Measurements from ENCODE around the gene NFIX.

The NFIX gene

GRCh38 chr19:13078897-13079541, 83.7 kb downstream of the NFIX start:
- peak in 1 of 2 experiments; percentile 35 for DNase-seq

GRCh38 chr19:13079542-13079986, 84.3 kb downstream of the NFIX start:
- DNase-seq = peak; percentile 35 to 41

- no peak for DNase-seq
These were observed 87.1 kb downstream of the NFIX start for GRCh38 chr19:13082192-13083007.

DNA sequence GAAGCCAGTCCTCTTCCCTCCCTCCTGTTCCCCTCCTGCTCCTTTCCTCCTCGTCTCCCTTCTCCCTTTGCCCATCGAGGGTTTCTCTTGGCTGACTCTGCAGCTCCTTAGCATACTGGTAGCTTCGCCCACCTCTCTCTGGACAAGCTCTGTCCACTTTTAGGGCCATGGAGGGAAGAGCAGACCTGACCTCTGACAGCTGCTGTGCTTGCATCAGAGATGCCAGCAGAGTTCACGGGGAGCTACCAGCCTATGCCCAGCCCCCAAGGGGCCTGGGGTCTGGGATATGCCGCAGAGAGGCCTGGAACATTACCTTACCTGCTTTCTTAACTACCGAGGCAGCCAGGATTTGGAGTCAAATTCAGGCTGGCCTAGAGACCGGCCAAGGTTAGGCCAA, 87.7 kb downstream of the NFIX start:
- DNase-seq = no peak

DNA sequence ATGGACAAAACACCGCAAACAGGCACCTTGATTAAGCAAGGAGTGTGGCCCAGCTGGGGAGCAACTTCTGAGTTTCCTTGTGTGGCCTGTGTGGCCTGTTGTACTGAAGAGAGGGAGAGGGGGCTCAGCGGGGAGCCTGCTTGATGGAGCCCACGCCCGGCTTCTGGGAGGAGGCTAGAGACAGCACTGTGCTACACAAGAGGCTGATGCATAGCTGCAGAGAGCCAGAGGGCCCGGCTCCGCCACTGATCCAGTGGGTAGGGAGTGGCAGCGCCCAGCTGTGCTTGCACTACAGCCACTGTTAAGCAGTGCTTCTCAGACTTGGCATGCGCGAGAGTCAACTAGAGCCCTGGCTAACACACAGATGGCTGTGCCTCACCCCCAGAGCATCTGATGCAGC, 88.4 kb downstream of the NFIX start:
- DNase-seq = no peak

DNA sequence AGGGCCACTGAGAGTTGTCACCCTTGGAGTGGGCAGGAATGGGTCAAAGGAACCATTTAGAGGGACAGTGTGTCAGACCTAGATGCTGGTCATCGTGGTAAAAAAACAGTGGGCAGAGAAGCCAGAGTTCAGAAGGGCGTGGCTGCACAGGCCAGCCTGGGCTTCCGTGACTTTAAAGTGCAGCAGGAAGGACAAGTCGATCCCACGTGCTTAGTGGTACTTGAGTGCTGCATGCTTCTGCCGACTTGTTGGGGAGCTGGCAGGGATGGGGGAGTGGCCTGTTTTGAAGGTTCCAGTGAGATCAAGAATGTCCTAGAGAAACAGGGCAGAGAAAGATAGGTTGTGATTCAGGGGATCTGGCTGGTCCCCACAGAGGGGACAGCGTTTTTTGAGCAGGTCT, 90.4 kb downstream of the NFIX start:
- no peak for DNase-seq

DNA sequence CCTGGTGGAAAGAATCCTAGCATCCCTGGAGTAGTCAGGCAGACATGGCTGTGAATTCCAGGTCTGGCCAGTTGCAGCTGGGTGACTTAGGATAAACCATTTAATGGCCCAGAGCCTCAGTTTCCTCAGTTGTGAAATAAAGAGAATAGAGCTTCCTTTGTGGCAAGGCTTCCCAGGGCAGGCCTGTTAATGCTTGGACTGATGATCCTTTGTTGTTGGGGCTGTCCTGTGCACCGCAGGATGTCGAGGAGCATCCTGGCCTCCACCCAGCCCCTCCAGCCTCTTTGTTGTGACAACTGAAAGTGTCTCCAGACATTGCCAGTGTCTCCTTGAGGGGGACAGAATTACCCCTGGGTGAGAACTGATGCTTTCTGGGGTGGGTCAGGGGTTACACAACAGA, 91.1 kb downstream of the NFIX start:
- no peak for DNase-seq

- no peak for DNase-seq
These were observed 92.0 kb downstream of the NFIX start for GRCh38 chr19:13087295-13087694.

- no peak for DNase-seq
These were observed 92.7 kb downstream of the NFIX start for GRCh38 chr19:13087795-13088537.

DNA sequence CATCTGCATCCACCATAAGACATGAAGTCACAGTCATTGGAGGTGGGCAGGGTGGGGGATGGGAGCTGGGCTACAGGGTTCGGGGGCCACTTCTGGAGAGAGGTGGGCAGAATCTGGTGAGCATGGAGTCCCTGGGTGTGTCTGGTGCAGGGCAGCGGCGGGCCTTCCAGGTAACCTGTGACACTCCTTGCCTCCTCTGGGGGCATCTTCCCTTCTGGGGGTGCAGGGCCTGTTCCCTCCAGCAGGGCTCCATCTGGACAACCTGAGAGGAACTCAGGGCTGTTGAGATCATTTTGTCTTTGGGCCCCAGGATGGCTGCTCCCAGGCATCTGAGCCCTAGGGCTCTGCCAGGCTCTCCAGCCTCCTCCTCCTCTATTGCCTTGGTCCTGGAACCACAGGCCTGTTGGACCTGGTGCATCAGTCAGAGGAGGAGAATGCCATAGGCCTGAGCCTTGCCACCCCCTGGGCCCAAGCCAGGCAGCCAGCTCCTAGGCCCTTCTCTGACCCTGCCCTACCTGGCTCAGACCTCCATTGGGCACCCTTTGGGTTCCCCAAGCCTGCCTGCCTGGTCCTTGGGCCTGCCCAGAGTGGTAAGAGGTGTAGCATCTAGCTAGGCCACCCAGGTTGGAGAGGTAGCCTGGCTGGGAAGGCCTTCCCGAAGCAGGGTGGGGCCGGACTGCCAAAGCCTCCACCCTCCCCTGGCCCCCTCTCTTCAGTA, 94.0 kb downstream of the NFIX start:
- no peak for DNase-seq

- no peak for DNase-seq
These were observed 94.7 kb downstream of the NFIX start for GRCh38 chr19:13089857-13090507.

- DNase-seq = no peak
These were observed 95.4 kb downstream of the NFIX start for GRCh38 chr19:13090511-13091231.

GRCh38 chr19:13091400-13092157, 96.3 kb downstream of the NFIX start:
- no peak for DNase-seq

DNA sequence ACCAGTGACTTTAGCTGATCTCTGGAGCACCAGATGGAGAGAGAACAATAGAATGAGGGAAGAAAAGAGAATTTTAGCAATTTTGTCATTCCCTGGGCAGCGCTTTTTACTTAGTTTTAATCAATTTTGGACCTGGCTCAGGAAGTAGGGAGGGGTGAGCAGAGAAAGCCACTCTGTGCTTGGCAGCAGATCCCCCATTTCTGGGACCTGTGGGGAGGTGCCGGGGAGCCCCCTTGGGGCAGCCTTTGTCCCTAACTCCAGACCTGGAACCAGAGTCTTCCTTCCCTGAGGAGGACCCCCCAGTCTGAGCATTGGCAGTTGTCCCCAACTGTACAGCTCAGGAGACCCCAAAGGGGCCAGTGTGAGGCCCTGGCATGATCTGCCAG, 96.9 kb downstream of the NFIX start:
- DNase-seq = no peak

GRCh38 chr19:13092606-13093235, 97.4 kb downstream of the NFIX start:
- DNase-seq = no peak

GRCh38 chr19:13093407-13094105, 98.3 kb downstream of the NFIX start:
- DNase-seq = peak; percentile 77 to 86

GRCh38 chr19:13094106-13094504, 98.8 kb downstream of the NFIX start:
- DNase-seq = peak; percentile 18 to 28

GRCh38 chr19:13094771-13095392, 99.6 kb downstream of the NFIX start:
- DNase-seq = no peak

- DNase-seq = no peak
These were observed 100.1 kb downstream of the NFIX start for GRCh38 chr19:13095393-13095784.
